HG03108 (cell line): ENCODE measurements around the gene FARP1.

Experiments used
- ATAC-seq: cut with Tn5 transposase; IDR thresholded peaks from one replicate; pipeline ENCODE4 v1.9.1; 2021; ENCODE audit warnings: moderate library complexity; ENCODE audit not compliant: unreplicated experiment

The FARP1 gene

DNA sequence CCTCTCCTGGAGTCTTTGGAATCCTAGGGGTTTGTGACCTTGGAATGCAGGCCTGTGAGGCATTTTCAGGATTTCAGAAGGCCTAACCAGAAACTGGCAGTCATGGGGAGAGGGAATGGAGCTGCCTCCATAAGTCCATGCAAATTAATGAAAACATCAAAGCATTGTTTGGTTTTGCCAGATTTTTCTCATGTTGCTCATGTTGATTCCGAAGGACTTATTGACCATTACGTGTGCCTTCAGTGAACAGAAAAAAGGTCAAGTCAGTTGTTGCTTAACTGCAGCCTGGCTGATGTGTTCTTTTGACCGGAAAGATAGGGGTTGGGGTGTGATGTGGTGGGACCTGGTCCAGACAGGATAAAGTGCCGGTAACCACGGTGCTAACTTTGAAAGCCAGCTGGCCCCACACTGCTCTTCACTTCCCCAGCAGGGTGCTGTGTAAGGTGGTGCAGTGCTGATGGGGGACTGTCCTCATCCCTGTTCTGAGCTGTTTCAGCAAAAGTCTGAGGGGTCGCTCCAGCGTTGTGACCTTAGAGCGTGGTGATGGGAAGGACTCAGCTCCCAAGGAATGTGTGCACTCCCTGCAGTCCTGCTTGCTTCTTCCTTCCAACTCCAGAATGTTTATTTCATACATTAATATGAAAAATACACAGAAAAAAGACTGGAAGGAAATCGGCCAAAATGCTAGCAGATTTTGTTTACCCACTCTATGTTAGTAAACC is 30.7 kb downstream of the FARP1 start:
- no peak for ATAC-seq

DNA sequence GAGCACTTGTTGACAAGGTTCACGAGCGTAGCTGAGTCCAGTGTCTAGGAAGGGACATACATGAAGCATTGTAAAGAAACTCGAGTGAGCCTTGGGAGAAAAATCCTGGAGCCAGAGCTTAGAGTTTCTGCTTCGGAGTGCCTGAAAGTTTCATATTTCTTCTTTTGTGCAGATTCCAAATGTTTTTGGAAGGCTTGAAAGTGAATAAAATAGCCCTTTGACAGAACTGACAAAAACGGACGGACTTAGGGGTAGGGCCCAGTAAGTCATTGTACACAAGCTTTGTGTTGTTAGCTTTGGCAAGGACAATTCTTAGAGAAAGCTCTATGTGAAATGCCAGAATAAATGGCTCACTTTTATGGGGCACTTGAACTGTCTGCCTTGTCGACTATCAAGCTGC is 31.4 kb downstream of the FARP1 start:
- no peak for ATAC-seq

DNA sequence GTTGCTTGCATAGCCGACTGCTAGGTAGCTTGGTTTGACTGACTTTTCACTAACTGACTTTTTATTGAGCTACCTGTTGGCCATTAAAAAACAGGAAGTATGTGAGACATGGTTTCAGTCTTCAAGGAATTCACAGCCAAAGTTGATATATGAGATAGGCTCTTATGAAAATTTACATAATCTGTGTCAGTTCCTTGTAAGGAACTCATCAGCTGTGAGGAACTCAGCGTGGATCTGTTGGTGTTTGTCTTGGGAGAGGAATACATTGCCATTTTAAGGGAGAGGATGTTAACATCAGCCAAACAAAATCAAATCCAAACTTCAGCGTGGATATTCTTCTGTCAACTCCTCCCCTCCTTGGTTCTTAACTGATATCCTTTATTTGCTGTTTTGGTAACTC is 32.1 kb downstream of the FARP1 start:
- ATAC-seq, result no peak

DNA sequence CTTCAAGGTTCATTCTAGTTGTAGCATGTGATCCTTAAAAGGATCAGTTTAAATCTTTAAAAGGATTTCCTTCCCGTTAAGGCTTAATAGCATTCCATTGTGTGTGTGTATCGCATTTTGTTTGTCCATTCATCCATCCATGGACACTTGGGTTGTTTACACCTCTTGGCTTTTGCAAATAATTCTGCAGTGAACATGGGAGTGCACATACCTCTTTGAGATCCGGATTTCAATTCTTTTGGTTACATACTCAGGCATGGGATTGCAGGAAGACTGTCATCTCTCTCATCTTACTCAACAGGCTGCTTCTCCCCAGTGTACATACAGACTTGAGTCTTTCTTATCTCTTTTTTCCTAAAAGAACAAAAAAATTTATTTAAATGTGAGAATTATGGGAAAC is 32.9 kb downstream of the FARP1 start:
- ATAC-seq, result no peak

DNA sequence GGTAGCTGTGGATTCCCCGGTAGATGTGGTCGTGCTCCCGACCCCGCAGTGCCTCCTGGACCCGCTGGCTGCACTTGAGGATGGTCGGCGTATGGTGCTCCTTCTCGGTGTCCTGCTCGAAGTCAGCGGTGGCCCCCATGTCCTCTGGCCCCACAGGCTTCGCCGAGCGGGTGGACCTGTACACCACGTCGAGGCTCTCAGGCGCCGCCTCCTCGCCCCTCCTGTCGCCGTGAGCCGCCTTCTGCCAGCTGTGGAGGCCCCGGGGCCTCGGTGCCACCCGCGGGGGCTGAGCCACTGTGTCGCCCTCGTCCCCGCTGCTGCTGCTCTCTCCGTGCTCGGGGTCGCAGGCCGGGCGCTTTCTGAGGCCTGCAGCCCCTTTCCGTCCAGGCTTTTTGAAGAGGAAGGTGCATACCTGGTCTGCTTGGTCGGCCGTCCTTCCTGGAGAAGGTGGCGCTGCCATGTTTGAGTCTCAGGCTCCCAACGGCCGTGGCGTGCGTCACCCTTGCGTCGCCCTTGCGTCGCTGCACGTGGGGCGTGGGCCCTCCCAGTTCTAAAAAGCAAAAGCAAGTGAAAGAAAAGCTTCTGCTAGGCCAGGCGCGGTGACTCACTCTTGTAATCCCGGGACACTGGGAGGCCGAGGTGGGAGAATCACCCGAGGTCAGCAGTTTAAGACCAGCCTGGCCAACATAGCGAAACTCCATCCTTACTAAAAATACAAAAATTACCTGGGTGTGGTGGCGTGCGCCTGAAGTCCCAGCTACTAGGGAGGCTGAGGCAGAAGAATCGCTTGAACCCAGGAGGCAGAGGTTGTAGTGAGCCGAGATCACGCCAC is 34.1 kb downstream of the FARP1 start, which contains the start of gene RNF113B:
TSS of gene RNF113B (minus strand) at position 493 of the 832 bp plus-strand sequence. CDS start at position 460, 33 bp downstream.
- ATAC-seq, result no peak

DNA sequence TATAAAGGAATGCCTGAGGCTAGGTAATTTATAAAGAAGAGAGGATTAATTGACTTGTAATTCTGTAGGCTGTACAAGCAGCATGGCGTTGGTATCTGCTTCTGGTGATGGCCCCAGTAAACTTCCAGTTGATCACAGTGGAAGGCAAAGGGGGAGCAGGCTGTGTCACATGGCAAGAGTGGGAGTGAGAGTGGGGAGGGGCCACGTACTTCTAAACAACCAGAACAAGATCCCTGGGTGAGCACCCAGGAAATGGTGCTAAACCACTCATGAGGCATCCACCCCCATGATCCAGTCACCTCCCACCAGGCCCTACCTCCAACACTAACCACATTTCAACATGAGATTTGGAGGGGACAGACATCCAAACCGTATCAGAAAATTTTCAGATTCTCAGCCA is 37.2 kb downstream of the FARP1 start:
- no peak for ATAC-seq

DNA sequence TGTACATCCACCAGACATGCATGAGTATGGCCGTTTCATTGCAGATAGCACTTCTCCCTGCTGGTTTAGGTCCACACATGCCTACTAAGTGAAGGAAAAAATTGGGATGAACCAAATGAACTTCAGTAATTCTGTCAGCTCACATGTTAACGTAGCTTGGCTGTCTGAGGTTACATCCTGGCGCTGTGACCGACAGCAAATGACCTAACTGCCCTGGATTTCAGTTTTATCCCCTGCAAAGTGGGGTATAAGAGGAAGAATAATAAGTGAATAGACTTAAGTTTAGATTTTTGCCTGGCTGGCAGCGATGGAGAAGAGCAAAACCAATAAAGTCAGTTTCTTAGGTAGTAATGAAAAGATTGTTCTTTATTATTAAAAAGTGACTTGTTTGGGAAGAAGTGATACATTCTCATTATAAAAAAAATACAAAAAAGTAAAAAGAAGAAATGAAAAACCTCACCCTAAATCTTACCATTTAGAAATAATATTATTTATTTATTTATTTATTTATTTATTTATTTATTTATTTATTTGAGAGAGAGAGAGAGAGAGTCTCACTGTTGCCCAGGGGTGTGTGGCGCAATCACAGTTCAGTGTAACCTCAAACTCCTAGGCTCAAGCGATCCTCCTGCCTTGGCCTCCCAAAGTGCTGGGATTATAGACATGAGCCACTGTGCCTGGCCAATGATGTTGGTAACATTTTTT is 38.4 kb downstream of the FARP1 start:
- ATAC-seq, result no peak

DNA sequence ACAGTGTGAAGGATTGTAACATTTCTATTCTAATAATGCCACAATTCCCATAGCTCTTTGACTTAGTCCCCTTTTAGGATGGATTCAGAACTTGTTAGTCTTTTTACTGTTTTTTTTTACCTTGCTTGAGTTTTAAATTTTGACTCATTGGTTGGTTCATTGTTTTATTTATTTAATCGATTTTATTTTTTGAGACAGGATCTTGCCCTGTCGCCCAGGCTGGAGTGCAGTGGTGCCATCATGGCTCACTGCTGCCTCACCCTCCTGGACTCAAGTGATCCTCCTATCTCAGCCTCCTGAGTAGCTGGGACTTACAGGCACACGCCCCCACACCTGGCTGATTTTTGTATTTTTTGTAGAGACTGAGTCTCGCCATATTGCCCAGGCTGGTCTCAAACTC is 39.3 kb downstream of the FARP1 start:
- ATAC-seq, result no peak

DNA sequence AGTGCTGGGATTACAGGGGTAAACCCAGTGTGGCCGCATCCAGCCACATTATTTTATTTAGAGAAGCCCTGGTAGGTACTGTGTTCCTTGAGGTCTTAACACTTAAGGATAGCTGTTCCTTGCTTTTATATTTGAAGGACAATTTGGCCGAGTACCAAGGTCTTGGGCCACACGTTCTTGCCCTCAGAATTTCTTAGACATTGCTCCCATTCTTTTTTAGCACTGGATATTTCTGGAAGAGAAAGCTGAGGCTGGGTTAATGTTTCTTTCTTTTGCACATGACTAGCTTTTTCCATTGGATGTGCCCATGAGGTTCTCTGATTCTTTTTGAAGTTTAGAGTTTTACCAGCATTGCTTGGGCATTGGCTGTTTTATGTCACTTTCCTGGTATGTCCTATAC is 39.7 kb downstream of the FARP1 start:
- no peak for ATAC-seq

DNA sequence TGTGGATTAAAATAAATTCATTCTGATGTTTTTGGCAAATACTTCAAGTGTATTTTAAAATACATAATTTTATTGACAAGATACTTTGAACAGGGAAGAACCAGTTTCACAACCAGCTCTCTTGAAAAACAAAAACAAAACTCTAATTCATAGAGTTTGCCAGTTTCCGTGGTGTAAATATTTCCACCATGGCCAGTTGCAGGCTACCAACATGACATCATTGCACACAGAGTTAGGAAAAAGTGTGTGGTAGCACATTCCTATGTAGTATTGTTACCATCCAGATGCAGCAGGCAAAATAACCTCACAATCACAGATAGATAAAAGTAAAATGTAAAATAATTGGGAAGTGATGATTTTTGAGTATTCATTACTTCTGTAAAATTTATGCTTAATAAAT is 41.9 kb downstream of the FARP1 start:
- ATAC-seq, result no peak

DNA sequence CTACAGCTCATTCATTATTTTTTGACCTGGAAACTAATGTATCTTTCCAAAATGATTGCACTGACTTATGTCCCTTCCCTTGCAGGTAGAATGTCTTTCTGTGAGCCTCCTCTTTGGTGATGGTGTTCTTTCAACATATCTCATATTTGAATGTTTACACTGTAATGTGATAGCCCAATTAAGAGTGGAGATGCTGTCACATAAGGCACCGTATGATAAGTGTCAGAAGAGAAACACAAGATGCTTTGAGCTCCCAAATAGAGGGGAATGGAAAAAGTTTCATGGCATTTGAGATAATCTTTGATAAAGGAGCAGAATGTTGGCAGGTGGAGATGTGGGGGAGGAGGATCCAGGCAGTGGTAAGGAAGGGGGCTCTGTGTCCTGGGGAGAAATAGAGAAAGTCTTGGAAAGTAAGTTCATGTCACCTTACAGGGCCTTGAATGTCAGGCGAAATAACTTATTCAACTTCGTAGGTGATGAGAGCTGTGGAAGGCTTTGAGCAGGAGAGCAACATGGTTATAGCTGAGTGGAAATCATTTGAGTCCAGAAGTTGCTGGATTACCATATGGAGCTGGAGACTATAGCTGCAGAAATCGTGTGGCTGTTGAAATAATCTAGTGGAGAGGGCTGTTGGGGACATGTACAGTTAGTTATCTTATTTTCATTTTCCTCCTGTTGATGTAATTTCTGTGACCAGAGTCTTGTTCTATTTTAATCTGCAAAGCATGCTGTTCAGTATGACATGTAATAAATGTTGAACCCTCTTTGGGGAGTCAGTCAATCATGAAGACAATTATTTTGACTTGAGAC is 44.5 kb downstream of the FARP1 start:
- no peak for ATAC-seq

DNA sequence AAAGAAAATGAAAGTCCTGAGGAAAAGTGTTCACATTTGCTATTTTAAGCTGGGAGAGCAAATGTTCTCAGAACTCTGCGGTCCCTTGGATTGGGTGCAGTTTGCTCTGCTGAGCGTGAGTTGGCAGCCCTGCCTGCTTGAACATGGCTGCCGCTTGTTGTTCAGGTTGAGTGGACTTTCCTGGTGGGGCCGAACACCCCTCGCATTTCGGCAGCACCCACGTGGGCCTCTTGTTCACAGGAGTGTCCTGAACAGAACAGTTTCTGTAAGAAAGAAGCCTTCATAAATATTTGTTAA is 45.0 kb downstream of the FARP1 start:
- no peak for ATAC-seq

DNA sequence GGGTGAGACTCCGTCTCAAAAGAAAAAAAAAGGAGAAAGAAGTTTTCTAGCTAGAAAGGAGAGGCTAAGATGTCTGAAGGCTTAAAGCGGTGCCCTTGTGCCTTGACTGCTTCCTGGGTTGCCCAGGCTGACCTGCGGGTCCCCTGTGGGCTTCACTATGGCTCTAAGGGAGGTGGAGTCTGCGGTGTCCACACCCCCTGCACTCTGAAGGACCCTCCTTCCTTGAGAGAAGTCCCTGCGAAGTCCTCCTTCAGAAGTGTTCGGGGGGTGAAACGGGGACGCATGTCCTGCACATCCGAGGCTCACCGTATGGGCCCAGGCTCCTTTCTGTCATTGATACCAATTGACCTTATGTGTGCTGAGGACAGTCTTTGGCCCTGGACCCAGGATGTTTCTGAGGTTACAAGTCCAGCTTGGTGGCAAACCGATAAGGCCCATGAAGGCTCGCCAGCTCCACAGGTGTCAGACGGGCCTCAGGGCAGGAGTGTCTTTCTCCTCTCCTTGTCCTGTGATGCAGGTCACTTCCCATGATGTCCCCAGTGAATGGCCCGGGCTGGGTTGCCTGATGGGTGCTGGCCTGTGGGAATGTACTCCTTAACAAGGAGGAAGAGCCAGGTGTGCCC is 45.8 kb downstream of the FARP1 start:
- ATAC-seq, result no peak

DNA sequence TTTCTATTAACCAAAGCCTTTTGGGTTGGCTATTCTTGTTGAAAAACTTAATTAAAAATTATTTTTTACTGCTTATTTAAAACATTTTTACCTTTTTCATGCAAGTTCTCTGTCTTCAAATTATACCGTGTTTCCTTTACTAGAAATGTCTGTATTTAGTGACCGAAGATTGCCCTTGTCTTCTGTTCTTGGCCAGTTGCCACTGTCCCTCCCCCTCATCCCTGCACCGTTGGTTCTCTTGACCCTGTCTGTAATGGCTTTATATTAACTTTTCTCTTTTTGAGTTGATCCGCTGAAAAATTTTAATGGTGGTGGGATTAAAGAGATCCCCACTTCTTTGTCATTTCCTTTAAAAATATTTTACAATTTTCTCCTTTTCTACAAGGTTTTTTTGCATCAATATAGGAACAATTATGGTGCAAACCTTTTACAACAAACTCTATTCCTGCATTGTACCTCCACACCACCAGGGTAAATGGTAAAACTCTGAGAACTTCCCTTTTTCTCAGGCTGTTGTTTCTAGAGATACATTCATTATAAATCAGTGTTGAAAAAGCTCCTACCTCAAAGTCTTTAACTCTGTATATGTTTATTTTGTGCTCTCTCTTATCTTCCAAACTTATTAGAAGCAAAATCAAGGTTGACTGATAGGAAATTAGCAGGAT is 47.1 kb downstream of the FARP1 start:
- ATAC-seq, result no peak

DNA sequence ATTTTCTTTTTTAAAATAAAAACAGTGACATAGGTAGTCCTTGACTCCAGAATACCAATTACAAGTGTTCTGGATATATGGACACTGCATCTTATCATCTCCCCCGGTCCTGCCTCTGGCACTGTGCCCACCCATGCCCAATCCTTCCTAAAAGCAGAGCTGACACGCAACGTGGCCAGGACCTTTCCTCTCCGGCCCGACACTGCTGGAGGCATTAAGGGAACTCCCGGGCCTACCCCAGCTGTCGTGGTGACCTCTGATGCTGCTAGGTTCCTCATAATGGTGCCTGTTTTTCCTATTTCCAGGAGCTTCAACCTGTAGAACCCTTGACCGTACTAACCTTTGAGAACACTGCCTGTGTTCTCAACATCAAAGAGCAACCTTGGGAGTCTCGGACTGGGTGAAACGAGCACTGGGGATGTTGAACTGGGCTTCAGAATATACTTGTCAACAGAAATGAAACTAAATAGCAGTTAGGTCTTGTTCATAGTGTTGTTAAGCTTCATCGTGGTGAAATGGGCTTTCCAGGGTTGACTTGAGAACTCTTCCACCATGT is 48.1 kb downstream of the FARP1 start:
- no peak for ATAC-seq

DNA sequence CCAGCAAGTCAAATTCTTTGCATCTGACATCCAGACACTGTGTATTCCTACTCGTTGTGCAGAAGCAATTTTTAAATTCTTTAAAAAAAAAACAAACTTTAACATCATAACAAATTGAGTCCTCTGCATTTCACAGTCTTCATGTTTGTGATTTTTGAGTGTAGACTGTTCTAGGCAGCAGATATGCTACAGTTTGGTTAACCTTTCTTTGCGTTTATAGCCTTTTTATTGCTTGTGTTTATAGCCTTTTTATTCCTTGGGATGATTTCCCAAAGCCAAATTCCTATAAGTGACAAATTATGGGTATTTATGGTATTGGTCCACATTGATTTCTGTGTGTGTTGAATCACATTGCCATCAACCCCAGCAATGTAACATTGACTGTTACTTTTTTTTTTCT is 49.1 kb downstream of the FARP1 start:
- no peak for ATAC-seq

DNA sequence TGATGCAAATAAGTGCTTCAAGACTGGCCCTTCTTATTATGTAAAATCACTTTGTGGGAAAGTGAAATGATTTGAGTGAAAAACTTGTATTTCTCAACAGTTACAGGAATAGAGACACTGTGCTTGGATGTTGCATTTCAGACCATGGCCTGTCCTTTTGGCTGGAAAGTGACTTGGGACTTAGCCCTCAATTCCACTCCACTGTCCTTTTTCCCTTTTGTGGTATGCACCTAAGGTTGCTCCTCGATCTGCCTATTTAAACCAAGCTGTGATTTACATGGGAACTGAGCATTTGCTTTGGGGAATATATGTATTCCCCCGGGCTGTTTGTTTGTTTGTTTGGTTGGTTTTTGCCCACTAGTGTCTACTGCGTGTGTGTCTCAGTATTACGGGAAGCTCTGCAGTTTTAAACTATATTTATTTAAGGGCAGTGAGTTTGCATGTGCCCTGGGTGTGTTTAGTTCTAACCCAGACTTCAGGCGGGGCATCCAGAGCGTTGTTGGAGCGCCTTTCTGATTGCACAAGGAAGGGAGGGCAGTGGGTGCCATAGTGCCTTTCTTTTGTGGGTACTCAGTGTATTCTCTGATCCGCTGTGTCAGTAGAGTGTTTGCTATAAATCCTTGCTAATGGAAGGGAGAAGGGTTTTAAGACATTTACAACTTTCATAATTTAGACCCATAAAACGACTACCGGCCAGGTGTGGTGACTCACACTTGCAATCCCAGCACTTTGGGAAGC is 52.3 kb downstream of the FARP1 start:
- ATAC-seq, result no peak

DNA sequence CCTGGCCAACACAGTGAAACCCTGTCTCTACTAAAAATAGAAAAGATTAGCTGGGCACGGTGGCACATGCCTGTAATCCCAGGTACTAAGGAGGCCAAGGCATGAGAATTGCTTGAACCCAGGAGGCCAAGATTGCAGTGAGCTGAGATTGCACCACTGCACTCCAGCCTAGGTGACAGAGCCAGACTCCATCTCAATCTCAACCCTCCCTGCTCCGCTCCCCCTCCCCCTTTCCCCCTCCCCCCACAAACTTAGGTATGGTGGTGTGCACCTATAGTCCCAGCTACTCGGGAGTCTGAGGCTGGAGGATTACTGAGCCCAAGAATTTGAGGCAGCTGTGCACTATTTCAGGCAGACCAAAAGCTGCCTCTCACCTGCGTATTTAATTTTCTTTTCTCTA is 55.8 kb downstream of the FARP1 start:
- no peak for ATAC-seq

DNA sequence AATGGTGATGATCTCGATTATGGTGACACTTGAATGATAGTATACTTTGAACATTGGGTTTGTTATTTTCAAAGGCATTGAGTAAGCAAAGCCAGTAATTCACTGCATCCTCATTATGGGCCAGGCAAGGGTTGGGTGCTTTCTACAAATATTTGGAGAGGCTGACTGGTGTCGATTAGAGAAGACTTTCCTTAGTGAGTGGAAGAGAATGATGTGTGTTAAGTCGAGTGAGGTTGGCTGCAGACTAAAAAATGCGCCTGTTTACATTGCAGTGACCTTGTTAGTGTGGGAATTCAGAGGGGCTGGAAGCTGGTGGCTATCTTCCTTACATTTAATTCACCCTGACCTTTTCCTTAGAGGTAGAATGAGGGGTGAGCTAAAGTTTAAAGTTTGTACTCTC is 56.6 kb downstream of the FARP1 start:
- ATAC-seq, result no peak
